Dermis microvascular lymphatic vessel endothelial cell (primary cell): ENCODE measurements around the gene CNTNAP1. TPM values are rescaled to one million over a fixed set of nuclear protein-coding genes. Genes with fewer than 3 reads are reported as not detected.
"Not testable (repeated sequence)": the region's sequence is repeated elsewhere in the genome, so short reads cannot be mapped to it uniquely, and the experiment has no call there.

ENCODE experiments used
- DNase-seq, 2 donors: peaks; one replicate each; pipeline versions ENCODE4 v3.0.0 to v3.0.0-alpha.2; 2010; ENCODE audit warnings: low read depth in 2 of 2
- total RNA-seq: library from RNA; depleted of rRNA; stranded (reverse); fragments of >200 nt; gene quantifications from 2 replicates; pipeline ENCODE4 v1.2.1, GENCODE V29; 2014

Gene CNTNAP1
- 11.5 and 13.6 TPM in 2 replicates for total RNA-seq

GRCh38 chr17:42681976-42682721 lies at the start of gene CNTNAP1:
Gene CNTNAP1 (plus strand): TSS chr17:42682531. CDS start chr17:42682830, 299 bp downstream.
- DNase-seq: peak in 1 of 2 donors; percentile 70

GRCh38 chr17:42632949-42633444 lies 49.3 kb upstream of the CNTNAP1 start:
- DNase-seq: no peak

GRCh38 chr17:42639525-42640113 lies 42.7 kb upstream of the CNTNAP1 start:
- DNase-seq: no peak

- DNase-seq: no peak
Measured at GRCh38 chr17:42640121-42640520, 42.2 kb upstream of the CNTNAP1 start.

GRCh38 chr17:42642336-42642735 lies 40.0 kb upstream of the CNTNAP1 start:
- no peak for DNase-seq

- no peak for DNase-seq
Measured at GRCh38 chr17:42647778-42648177, 34.6 kb upstream of the CNTNAP1 start.

- no peak for DNase-seq
Measured at GRCh38 chr17:42651392-42651791, 30.9 kb upstream of the CNTNAP1 start.

- no peak for DNase-seq
Measured at GRCh38 chr17:42653179-42654124, 28.9 kb upstream of the CNTNAP1 start.

- no peak for DNase-seq
Measured at GRCh38 chr17:42655528-42655927, 26.8 kb upstream of the CNTNAP1 start.

GRCh38 chr17:42657824-42658588 lies 24.3 kb upstream of the CNTNAP1 start:
- DNase-seq: no peak

- peak; percentile 82 to 91 for DNase-seq
Measured at GRCh38 chr17:42659079-42659931, 23.0 kb upstream of the CNTNAP1 start, which contains the start of gene TUBG2. Gene TUBG2 (plus strand): TSS chr17:42659284. CDS start chr17:42659504, 220 bp downstream.

GRCh38 chr17:42659932-42660274 lies 22.4 kb upstream of the CNTNAP1 start:
- DNase-seq: not testable (repeated sequence)

- peak in 1 of 2 donors; percentile 58 for DNase-seq
Measured at GRCh38 chr17:42660692-42661345, 21.5 kb upstream of the CNTNAP1 start.

GRCh38 chr17:42665581-42666001 lies 16.7 kb upstream of the CNTNAP1 start:
- no peak for DNase-seq

- DNase-seq: not testable (repeated sequence)
Measured at GRCh38 chr17:42666126-42666525, 16.2 kb upstream of the CNTNAP1 start.

GRCh38 chr17:42667088-42667951 lies 15.0 kb upstream of the CNTNAP1 start:
- peak in 1 of 2 donors; percentile 61 for DNase-seq

GRCh38 chr17:42669705-42669976 lies 12.7 kb upstream of the CNTNAP1 start:
- DNase-seq: no peak

GRCh38 chr17:42669977-42670788 lies 12.1 kb upstream of the CNTNAP1 start:
- DNase-seq: no peak
